GM21515 (cell line): ENCODE measurements around the gene PTTG1IP.
"Not testable (repeated sequence)": the region's sequence is repeated elsewhere in the genome, so short reads cannot be mapped to it uniquely, and the experiment has no call there.

ENCODE experiments used
- ATAC-seq: cut with Tn5 transposase; IDR thresholded peaks from one replicate; pipeline ENCODE4 v1.9.1; 2021; ENCODE audit not compliant: unreplicated experiment

PTTG1IP gene

DNA sequence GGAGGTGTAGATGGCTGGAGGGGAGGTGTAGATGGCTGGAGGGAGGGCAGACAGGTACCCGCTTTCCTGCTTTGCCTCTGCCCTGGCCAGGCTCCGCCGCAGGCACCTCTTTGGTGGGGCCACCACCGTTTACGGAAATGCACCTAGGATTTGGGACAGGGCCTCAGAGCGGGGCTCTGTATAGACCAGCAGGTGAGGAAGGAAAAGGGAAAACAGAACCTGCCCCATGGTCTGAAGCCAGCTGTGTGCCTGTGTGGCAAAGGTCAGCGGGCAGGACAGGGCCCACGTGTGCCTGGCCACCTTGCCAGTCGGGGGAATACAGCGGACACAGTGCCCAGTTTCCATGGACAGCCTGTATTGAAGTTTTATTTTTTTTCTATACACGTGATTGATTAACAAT is 12.1 kb upstream of the PTTG1IP start:
- ATAC-seq: no peak

DNA sequence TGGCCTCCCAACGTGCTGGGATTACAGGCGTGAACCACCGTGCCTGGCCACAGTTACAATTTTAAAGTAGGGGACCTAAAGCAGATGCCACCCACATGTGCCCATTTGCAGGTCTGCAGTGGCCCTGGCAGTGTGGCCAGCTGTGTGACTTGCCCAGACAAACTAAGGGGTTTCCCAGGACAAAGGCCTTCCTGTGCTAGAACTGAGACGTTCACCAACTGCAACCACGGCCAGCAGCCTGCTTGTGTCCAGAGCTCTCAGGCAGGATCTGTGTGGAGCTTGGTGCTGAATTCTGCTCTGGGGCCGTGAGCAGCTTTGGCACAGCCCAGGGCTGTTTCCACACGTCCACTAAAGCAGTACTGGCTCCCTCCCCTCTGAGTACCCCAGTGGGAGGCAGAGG is 10.6 kb upstream of the PTTG1IP start:
- no peak for ATAC-seq

DNA sequence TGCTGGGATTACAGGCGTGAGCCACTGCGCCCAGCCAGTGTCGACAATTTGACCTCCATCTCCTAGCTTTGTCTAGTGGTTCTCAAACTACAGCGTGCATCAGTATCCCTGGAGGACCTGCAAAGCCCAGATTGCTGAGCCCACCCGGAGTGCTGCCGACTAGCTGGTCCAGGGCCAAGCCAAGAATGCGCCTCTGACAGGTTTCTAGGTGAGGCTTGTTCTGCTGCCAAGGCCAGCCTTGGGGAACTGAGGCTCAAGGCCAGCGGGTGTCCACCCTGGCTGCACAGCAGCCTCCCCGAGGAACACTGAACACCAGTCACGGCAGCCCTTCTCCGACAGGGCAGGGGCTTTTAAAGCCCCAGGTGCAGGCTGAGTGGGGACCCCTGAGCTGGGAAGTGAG is 9.8 kb upstream of the PTTG1IP start:
- no peak for ATAC-seq

DNA sequence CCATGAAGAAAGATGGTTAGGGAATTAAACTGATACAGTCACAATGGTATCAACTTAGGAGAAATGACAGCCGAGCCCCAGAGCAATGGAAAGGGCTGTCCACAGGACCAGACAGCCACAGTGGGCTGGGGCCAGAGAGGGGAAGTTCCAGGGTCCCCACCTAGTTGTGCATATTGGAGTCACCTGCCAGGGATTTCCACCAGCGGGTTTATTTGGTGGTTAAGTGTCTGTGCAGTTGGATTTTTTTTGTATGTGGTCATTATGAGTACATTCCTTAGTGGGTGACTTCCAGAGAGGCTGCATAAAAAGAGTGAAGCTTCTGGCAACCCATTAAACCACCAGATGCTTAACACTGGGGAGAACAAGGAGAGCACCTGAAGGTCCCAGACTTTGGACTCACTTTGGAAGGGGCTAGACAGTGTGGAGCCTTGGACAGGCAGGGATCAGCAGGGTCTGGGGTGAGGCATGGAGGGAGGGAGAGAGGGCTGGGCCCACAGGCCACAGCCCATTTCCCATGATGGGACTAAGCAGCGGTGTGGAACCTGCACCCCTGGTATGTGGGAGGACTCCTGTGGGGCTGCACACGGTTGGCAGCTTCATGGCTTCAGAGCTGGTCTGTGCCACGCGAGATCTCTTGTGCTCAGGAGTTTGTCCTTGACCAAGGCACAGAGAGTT is 7.8 kb upstream of the PTTG1IP start:
- no peak for ATAC-seq

GRCh38 chr21:44880405-44881197 is 7.1 kb upstream of the PTTG1IP start:
- ATAC-seq: no peak

DNA sequence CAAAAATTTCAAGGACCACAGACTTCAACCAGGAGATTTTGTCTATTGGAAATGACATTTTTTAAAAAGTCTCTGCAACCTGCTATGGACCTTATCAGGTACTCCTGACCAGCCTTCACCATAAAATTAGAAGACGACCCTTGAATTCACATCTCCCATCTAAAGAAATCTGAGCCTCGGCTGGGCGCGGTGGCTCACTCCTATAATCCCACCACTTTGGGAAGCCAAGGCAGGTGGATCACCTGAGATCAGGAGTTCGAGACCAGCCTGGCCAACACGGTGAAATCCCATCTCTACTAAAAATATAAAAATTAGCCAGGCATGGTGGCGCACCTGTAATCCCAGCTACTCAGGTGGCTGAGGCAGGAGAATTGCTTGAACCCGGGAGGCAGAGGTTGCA is 5.7 kb upstream of the PTTG1IP start:
- not testable (repeated sequence) for ATAC-seq

GRCh38 chr21:44878053-44878982 is 4.8 kb upstream of the PTTG1IP start:
- ATAC-seq: no peak

GRCh38 chr21:44876849-44877575 is 3.5 kb upstream of the PTTG1IP start:
- no peak for ATAC-seq

DNA sequence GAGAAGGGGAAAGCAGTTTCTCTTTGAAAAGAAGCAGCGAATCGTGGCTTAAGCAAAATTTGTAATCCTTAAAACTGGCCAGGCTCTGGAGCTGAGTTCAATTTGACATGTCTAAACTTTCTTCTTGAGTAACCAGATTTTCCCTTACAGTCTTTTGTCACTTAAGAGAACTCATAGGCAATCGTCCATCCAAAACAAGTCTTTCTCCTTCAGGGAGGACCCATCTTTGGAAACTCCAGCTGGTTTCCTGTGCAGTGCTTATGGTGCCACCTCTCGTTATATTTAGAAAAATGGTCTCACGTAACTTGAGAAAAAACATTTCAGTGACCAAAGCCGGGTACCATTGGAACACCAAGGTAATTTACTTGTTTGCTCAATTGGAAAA is 1.8 kb upstream of the PTTG1IP start:
- ATAC-seq: no peak

GRCh38 chr21:44874497-44875315 is 1.2 kb upstream of the PTTG1IP start:
- no peak for ATAC-seq

DNA sequence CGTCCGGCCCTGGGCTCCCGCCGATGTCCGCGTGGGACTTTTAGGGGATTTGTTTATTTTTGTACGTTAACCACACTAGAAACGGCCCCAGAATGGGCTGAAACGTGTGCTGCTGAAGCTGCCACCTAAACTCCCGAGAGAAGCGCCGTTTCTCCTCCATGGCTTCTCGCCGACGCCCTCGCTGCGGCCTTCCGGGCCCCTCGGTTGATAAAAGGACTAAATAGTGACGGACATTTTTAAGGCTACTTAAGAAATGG is 678 bp upstream of the PTTG1IP start:
- ATAC-seq: no peak

DNA sequence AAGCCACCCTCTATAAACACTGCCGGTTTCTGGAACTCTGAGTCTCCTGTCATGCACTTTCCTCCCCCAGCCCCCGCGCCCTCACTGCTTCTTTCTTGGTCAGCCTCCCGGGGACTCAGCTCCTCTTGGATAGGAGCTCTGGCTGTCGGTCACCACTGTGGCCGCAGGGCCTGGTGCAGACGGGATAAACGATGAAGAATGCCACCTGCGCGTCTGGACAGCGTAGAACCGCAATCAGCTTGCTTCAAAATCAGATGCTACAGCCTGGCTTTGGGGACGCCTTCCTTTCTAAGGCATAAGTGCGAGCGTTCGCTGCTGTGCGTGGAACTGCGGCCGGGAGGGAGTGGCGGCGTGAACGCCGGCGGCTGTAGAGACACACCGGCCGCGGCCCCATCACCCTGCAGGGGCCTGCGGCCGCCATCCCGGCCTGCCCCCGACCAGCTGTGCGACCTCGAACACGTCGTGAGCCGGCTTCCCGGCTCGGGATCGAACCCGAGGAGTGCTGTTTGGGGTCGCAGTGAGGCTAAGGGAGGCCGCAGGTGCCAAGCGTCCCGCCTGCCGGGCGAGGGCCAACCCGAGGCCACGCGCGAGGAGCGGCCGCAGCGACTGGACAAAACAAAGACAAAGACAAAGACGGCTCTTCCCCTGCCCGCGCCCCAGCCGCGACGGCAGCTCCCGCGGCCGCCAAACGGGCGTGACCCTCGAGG is 688 bp downstream of the PTTG1IP start:
- ATAC-seq: peak; percentile 7

DNA sequence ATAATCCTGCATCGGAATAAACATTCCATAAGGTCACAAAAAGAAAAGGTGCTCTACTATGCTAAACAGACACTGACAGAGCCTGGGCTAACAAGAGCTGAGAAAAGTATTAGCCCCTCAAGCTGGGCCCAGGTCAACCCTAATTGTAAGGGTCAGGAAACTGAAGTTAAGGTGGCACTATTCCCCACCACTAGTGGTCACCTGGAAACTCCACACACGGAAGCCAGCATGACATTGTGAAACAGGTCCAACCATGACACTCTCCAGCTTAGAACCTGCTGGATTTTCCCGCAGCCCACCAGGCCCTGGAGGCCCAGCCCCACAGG is 1.2 kb downstream of the PTTG1IP start:
- no peak for ATAC-seq

- ATAC-seq: no peak
These were observed 1.8 kb downstream of the PTTG1IP start for GRCh38 chr21:44871576-44872269.

- no peak for ATAC-seq
These were observed 2.6 kb downstream of the PTTG1IP start for GRCh38 chr21:44870748-44871495.

- no peak for ATAC-seq
These were observed 3.4 kb downstream of the PTTG1IP start for GRCh38 chr21:44869781-44870747.

GRCh38 chr21:44868707-44869106 is 4.8 kb downstream of the PTTG1IP start:
- no peak for ATAC-seq
